ENCODE data around the gene XAGE1B. TPM values are rescaled to one million over a fixed set of nuclear protein-coding genes. Genes with fewer than 3 reads are reported as not detected.

Gene XAGE1B, protein sequence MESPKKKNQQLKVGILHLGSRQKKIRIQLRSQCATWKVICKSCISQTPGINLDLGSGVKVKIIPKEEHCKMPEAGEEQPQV
- total RNA-seq, result not detected in 2 replicates

GRCh38 chrX:52516987-52517325, at the start of gene XAGE1B:
XAGE1B (minus strand) TSS chrX:52517063; CDS start chrX:52515527, 1,536 bp downstream.

GRCh38 chrX:52495545-52496418, 21.1 kb downstream of the XAGE1B start, which contains the start of gene XAGE1A:
XAGE1A (plus strand) TSS chrX:52495808; CDS start chrX:52497362, 1,554 bp downstream.

Small RNAs within 50 kb of the gene (small RNA-seq; reads per million reads assigned to genes)
- gene BX510359.8 (not detected), gene RBM22P7 (not detected)

Other genes with a start within 250 kb of the XAGE1B start
- not detected in 2 replicates for gene XAGE2, start 148.0 kb downstream of the XAGE1B start, total RNA-seq
- gene XAGE1A, start 21.3 kb downstream of the XAGE1B start, total RNA-seq, result not detected in 2 replicates
- not detected in 2 replicates for gene SSX7, start 137.8 kb upstream of the XAGE1B start, total RNA-seq
- not detected in 2 replicates for gene SSX2, start 190.1 kb upstream of the XAGE1B start, total RNA-seq
- gene SSX2B, start 234.2 kb upstream of the XAGE1B start, total RNA-seq, result not detected in 2 replicates